ENCODE results near the gene PNMA8A.

Gene PNMA8A

DNA sequence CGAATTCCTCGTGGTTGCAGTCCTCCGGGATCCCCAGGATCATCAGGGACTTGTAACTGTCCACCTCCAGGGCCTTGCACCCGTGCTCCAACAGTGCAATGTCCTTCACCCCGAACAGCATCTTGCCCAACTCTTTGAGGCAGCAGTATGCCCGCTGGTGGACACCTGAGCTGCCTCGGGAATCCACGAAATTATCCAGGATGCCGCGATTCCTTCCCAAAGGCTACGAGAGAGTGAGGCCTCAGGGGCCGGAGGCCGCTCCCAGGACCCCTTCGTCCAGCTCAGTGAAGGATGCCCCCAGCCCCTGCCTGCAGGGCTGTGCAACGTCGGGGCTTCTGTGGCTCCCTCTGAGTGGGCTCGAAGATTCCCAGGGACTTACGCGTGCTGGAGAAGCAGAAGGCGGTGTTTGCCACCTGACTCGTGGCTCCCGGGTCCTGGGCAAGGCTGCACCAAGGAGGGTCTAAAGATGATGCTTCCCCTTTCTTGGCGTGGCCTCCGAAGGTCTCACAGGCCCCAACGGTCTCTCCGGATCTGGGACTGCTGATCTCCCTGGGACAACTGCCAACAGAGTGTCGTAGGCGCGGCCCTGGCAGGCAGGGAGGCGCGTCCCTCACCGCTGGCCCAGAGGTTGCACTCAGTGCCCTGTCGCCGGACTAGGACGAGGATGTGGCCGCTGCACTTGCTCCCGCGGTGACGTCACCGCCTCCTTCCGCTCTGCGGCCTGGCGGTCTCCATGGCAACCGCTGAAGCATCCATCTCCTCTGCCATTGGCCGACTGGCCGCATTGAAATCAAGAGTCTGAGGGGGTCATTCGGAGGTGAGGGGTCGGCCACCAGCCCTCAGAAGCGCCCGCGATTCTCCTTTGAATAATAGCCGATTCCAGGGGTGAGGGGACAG, 42.9 kb downstream of the PNMA8A start, which contains the start of gene PNMA8C:
Gene PNMA8C, minus strand, starts transcription at position 698 of the 897 bp plus-strand sequence. Its CDS starts 577 bp downstream, at position 121.
- peak; percentile 13 for DNase-seq (ENCODE audit: low spot score)

DNA sequence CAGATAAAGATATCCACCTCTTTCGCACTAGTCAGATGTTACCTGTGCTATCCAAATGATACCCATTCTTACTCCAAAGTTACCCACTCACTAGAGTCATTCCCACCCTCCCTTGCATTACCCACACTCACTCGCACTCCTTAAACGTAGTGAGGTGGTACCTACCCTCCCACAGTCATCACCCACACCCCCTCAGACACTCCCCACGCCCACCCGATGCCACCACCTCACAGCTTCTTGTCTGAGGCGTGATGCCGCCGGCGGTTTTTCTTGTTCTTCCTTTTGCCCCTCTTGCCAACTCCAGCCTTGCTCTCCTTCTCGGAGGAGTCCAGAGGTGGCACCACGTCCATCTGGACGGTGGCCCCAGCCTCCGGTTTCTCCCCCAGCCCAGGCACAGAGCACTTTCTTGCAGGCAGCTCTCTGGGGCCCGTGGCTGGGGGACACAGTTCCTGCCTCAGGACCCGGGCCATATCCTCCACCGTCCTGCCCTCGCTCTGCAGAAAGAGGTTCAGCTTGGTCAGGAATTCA, 43.8 kb downstream of the PNMA8A start:
- no peak for DNase-seq (ENCODE audit: low spot score)

DNA sequence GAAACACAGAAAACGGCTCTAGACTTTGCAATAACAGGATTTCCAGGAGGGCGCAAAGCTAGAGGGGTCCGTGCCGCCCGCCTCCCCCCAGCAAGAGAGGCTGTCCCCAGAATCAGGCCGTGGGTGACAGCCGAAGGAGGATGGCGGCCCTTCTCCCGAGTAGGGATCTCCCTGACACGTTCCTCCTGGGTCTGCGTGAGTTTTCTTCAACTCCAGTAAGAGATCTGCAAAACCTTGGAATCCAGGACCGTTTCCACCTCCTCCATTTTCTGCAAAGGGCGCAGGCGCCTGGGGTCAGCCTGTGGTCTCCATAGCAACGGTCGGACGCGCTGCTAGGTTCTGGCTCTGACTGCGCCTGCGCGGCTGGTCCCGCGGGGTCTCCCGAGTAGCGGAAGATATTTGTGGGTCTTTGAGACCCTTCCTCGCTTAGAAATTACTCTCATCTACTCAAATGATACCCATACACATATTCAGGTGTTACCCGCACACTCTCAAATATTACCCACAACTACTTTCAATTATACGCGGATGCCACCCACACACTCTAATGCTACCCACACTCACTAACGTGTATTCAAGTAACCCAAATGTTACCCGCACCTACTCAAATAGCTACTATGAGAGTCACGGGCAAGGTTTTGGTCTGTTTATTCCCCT, 44.7 kb downstream of the PNMA8A start:
- DNase-seq (ENCODE audit: low spot score): peak; percentile 19

DNA sequence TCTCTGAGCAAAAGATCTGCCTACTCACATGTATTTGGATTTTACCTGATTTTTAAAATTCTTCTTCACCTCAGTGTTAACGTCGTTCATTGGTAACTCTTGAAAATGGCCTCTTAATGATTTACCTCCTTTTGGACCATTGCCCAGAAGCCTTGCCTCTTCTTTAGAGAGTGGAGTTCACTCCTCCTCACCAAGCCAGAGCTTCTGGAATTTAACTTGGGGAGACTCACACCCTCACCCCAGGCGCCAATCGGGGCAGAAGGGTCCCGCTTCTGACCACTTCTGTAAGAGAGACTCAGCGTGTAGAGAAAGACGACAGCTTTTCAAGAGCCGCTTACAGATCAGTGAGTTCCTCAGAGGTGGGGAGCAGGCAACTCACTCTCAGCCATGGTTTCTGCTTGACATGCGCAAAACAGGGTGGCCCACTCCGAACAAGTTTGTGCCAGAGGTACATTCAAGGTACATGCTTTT, 45.3 kb downstream of the PNMA8A start:
- peak; percentile 34 for DNase-seq (ENCODE audit: low spot score)

DNA sequence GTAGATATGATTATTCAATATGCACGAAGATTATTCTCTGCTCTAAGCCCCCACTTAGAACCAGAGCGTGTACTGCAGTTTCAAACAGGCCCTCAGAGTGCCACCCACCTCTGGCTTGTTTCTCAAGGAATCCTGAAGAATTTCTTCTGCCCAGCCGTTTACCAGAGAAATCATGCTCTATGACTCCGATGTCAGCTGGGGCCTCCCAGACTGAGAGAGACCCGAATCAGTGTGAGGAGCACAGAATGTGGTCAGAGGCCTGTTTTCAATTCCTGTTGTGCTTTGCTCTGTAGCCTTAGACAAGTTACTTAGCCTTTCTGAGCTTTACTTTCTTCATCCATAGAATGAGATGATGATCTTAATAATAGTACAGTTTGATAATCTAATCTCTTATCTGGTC, 48.2 kb downstream of the PNMA8A start:
- no peak for DNase-seq (ENCODE audit: low spot score)

DNA sequence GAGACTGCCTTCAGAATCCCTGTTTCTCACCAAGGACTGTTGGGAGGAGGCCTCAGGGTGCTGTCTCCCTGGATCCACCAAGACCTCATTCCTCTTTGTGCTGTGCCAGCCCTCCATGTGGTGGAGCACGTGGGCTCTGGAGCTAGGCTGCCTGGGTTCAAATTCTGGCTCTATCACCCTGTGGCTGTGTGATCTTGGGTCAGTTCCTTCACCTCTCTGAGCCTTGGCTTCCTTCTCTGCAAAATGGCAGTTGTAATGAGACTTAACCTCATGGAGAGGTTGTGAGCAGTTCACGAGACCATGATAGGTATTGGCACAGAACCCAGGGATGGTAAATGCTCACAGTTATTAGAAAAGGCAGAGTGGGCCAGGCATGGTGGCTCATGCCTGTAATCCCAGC, 49.0 kb downstream of the PNMA8A start:
- no peak for DNase-seq (ENCODE audit: low spot score)

DNA sequence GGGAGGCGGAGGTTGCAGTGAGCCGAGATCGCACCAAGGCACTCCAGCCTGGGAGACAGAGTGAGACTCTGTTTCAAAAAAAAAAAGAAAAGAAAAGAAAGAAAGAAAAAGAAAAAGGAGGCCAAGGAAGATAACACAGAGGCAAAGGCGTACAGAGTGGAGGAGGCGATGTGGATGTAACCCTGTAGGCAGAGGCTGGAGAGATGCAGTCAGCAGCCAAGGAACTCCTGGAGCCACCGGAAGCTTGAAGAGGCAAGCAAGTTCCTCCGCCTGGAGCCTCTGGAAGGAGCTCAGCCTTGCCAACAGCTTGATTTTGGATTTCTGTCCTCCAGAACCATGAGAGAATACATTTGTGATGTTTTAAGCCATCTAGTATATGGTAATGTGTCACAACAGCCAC, 51.3 kb downstream of the PNMA8A start:
- DNase-seq (ENCODE audit: low spot score): no peak

Measured in LoVo (cell line).